ENCODE results near the gene CFB.
"Not testable (repeated sequence)": the region's sequence is repeated elsewhere in the genome, so short reads cannot be mapped to it uniquely, and the experiment has no call there.

Gene CFB

GRCh38 chr6:31969712-31970603 lies 24.1 kb downstream of the CFB start:
- H3K4me3 ChIP-seq (ENCODE audit: low read depth, low read length): no peak overlapping the region

- no peak overlapping the region for H3K4me3 ChIP-seq (ENCODE audit: low read depth, low read length)
Measured at GRCh38 chr6:31970604-31971271, 24.8 kb downstream of the CFB start.

GRCh38 chr6:31971279-31971992 lies 25.5 kb downstream of the CFB start:
- peak overlapping the region; percentile 81 for H3K4me3 ChIP-seq (ENCODE audit: low read depth, low read length)

DNA sequence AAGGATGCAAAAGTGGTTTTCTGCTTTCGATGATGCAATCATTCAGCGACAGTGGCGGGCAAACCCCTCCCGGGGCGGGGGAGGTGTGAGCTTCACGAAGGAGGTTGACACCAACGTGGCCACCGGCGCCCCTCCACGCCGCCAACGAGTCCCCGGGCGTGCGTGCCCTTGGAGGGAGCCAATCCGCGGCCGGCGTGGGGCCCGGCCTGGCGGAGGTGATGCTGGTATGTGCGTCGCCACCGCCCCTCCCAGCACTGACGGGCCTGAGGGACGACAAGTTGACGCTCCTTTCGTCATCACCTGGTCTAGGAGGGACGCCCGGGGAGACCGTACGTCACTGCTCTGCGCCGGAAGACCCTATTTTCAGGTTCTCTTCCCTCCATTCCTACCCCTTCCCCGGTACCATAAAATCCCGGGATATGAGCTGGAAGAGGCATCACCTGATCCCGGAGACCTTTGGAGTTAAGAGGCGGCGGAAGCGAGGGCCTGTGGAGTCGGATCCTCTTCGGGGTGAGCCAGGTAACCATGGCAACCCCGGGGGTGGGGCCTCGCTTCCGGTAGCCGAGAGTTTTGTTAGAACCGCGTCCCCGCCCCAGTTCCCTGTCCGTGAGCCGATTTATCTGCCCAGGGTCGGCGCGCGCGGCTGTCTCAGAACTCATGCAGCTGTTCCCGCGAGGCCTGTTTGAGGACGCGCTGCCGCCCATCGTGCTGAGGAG lies 26.3 kb downstream of the CFB start, which contains the start of gene DXO:
Gene DXO, minus strand, starts transcription at position 146 of the 716 bp plus-strand sequence. CDS start 463 bp downstream, outside the sequence.
- peak within 1 kb of the TSS; percentile 81 for H3K4me3 ChIP-seq (ENCODE audit: low read depth, low read length)

DNA sequence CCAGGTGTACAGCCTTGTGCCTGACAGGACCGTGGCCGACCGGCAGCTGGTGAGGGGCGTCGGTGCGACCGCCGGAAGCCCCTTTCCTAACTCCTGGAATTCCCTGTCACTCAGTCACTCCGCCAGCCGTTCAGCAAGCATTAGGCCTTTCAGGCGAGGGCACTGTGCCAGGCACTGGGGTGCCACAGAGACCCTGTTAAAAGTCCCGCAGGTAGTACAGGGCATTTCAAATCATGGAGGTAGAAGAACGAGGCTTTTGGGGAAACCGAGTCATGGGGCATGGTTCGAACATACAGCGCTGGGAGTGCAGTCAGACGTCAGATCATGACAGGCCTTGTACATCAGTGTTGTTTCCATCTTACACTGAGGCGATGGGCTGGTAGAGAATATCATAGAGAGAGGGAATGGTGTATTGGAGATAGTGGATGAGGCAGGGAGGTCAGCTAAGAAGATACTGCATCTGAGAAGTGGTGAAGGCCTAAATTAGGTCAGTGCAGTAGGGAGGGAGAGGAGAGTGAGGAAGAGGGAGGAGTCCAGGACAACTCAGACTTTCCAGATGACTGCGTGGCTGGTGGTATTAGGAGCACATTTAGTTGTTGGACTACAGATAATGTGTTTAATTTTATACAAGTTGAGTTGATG lies 26.9 kb downstream of the CFB start:
- peak overlapping the region; percentile 81 for H3K4me3 ChIP-seq (ENCODE audit: low read depth, low read length)

GRCh38 chr6:31976065-31976464 lies 30.2 kb downstream of the CFB start:
- not testable (repeated sequence) for H3K4me3 ChIP-seq (ENCODE audit: low read depth, low read length)

DNA sequence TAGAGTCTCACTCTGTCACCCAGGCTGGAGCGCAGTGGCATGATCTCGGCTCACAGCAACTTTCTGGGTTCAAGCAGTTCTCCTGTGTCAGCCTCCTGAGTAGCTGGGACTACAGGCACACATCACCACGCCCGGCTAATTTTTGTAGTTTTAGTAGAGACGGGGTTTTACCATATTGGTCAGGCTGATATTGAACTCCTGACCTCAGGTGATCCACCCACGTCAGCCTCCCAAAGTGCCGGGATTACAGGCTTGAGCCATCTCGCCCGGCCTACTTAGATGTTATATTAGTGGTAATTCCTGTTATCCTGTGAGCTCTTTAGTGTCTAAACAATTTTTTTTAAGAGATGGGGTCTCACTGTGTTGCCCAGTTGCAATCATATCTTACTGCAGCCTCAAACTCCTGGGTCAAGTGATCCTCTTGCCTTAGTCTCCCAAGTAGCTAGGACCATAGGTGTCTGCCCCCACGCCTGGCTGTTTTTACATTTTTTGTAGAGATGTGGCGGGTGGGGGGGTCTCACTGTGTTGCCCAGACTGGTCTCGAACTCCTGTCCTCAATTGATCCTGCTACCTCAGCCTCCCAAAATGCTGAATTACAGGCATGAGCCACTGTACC lies 32.0 kb downstream of the CFB start:
- H3K4me3 ChIP-seq (ENCODE audit: low read depth, low read length): no peak overlapping the region

DNA sequence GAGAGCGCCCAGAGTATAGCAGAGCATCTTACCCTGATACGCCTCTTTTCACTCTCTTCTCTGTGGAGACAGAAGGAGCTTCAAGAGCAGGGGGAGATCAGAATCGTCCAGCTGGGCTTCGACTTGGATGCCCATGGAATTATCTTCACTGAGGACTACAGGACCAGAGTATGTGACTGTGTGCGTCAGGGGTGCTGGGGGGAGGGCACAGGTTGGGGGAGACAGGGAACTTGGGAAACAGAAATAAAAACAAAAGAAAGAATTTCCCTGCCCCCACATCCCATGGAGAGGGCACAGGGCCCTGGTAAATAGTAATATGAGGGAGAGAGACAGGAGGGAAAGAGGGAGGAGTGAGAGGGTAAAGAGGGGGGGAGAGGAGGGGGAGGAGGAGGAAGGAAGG lies 32.9 kb downstream of the CFB start:
- no peak overlapping the region for H3K4me3 ChIP-seq (ENCODE audit: low read depth, low read length)

DNA sequence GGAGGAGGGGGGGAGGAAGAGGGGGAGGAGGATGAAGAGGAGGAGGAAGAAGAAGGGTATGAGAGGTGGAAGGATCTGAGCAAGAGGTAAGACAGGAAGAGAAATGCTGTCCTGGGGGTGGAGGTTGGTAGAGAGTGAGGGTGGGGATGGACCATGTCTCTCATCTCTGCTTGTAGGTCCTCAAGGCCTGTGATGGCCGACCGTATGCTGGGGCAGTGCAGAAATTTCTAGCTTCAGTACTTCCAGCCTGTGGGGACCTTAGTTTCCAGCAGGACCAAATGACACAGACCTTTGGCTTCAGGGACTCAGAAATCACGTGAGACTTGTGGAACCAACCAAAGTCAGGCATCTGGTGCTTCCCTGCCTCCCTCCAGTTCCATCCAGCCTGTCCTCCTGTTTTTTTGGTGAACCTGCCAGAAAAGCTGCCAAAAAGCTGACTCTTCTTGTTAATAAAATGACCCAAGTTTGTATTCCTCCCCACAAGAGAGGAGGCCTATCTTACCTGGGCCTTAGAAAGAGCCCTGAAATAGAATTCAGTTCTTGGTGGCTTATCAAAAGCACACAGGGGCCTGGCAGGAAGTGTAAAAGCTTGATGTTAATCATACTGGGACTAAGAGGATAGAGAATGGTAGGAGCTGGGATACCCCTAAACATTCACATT lies 33.5 kb downstream of the CFB start:
- H3K4me3 ChIP-seq (ENCODE audit: low read depth, low read length): no peak overlapping the region

DNA sequence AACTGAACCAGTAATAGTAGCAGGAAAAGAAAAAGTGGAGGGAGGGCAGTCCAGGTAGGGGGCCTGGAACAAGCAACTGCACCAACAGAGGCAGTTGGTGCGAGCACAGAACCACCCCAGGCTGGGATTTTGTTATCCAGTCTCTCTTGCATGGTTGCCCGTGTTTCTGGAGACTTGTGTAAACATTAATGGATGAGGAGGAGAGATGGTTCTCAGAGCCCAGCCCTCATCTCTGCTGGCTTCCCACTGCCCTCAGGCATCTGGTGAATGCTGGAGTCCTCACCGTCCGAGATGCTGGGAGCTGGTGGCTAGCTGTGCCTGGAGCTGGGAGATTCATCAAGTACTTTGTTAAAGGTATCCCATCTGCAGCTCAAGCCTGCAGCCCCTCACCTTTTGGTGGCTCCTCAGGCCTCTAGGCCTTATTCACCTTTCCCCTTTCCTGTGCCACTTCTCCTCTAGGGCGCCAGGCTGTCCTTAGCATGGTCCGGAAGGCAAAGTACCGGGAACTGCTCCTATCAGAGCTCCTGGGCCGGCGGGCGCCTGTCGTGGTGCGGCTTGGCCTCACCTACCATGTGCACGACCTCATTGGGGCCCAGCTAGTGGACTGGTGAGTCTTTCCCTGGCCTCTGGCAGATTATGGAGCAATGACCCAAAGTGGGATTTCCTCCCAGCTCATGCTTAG lies 34.4 kb downstream of the CFB start:
- H3K4me3 ChIP-seq (ENCODE audit: low read depth, low read length): not testable (repeated sequence)

DNA sequence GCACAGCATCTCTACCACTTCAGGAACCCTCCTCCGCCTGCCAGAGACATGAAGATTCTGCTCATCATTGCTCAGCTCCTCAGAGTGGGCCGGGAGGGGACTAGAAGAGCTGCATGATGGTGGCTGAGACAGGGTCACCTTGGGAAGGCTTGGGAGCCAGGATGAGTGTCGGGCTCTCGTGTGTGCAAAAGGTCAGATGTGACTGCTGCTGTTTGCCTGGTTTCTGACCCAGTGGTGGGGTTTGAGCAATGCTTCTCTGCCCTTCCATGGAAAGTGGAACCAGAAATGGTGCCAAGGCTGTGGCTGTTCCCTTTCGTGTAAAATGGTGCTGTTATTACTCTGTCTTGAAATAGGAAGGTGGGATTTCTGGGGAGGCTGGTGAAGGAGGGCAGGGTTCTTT lies 35.1 kb downstream of the CFB start:
- not testable (repeated sequence) for H3K4me3 ChIP-seq (ENCODE audit: low read depth, low read length)

- not testable (repeated sequence) for H3K4me3 ChIP-seq (ENCODE audit: low read depth, low read length)
Measured at GRCh38 chr6:31981744-31982143, 35.8 kb downstream of the CFB start, which contains the start of gene C4A. C4A (plus strand) TSS chr6:31982057; CDS start chr6:31982108, 51 bp downstream.

GRCh38 chr6:31989363-31989762 lies 43.5 kb downstream of the CFB start:
- not testable (repeated sequence) for H3K4me3 ChIP-seq (ENCODE audit: low read depth, low read length)

DNA sequence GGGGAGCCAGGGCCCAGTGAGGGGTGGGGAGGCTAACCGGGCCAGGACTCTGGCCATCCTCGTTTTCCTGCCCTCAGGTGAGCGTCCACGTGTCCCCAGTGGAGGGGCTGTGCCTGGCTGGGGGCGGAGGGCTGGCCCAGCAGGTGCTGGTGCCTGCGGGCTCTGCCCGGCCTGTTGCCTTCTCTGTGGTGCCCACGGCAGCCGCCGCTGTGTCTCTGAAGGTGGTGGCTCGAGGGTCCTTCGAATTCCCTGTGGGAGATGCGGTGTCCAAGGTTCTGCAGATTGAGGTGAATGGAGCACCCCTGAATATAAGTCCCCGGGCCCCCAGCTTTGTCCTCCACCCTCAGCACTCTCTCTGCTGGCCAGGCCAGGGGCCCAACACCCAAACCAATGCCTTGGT lies 48.5 kb downstream of the CFB start:
- H3K4me3 ChIP-seq (ENCODE audit: low read depth, low read length): not testable (repeated sequence)

- H3K4me3 ChIP-seq (ENCODE audit: low read depth, low read length): not testable (repeated sequence)
Measured at GRCh38 chr6:31996385-31996784, 50.5 kb downstream of the CFB start.
